Prostate gland (tissue), 2 donors: ENCODE data around the gene ABCC3.

ENCODE experiments used
- CTCF ChIP-seq, 4 experiments: fragments of 200-600 bp in 2 of 4; fragments of 450-650 bp in 2 of 4; sonication (generic) in 2 of 4; IDR thresholded peaks; 1 replicate in 3 of 4; 2 replicates in 1 of 4; pipeline ENCODE4 v1.5.1; 2016 to 2019; ENCODE audit warnings: antibody characterized with exemption in 4 of 4, mild to moderate bottlenecking in 2 of 4, moderate library complexity in 2 of 4
- POLR2A ChIP-seq: fragments of 450-650 bp; IDR thresholded peaks from one replicate; pipeline ENCODE4 v1.6.1; 2016; ENCODE audit warnings: antibody characterized with exemption, mild to moderate bottlenecking
- POLR2AphosphoS5 ChIP-seq: sonication (generic); formaldehyde crosslinking; IDR thresholded peaks from one replicate; pipeline ENCODE4 v1.6.1; 2017; ENCODE audit warnings: antibody characterized with exemption

- TF ChIP-seq POLR2A (no peak), CTCF (IDR thresholded peaks at IDR 0.05) (no peak), POLR2AphosphoS5 (no peak)
These were observed 56.3 kb downstream of the ABCC3 start for GRCh38 chr17:50690887-50691549.
